Measurements from ENCODE around the gene EI24. TPM values are rescaled to one million over a fixed set of nuclear protein-coding genes. Genes with fewer than 3 reads are reported as not detected.

Gene EI24
- total RNA-seq, 1 experiment from 2014 or later = 151 TPM

DNA sequence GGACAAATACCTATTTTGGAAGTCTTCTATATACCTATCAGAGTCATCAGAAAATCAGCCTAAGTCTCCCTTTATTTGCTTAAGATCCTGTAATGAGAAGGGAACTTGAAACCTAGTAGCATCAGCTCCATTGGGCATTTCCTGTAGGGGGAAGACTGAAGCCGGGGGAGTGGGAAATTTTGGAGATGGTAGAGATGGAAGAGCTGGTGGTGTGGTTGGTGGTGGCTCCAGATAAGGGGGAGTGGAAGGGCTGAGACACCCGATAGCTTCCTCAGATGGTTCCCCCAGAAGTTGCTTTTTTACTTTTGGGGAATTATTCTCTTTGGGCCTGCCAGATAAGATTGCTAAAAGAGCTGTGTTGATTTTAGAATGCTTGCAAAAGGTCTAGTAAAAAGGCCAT lies 16.4 kb upstream of the EI24 start:
- Mint-ChIP-seq H3K27ac (no peak overlapping the region), H3K9me3 (peaks cover 52 to 55% of the 10 kb centered on the region in 2 experiments), H3K4me3 (no peak overlapping the region; a peak in 1 of 5 replicates), H3K27me3 (ENCODE audit: low read depth) (peaks cover 4% of the 10 kb centered on the region; the same call in 1 of the 2 replicates), H3K36me3 (ENCODE audit: insufficient read depth in 1 of 3, low read depth in 3 of 3) (peaks cover 19 to 37% (median 29%) of the 10 kb centered on the region in 3 experiments), H3K4me1 (no peaks in the 10 kb centered on the region)
- no peak overlapping the region for H3K4me2 ChIP-seq (ENCODE audit: insufficient read depth, insufficient read length, low read length)
- no peaks in the 10 kb centered on the region for H4K20me1 ChIP-seq (ENCODE audit: control insufficient read depth, insufficient read depth, insufficient read length)
- no peak overlapping the region for H3K23ac ChIP-seq (ENCODE audit: insufficient read length, low read depth, low read length)
- no peak overlapping the region for H2BK12ac ChIP-seq (ENCODE audit: insufficient read length, low read depth, low read length)
- DNase-seq = no peak
- H3T11ph ChIP-seq (ENCODE audit: low read length) = no peak overlapping the region
- no peak overlapping the region for H2BK5ac ChIP-seq (ENCODE audit: insufficient read length, low read length)
- no peak overlapping the region for H2BK20ac ChIP-seq (ENCODE audit: low read depth, low read length, poor library complexity, severe bottlenecking)
- H3K56ac ChIP-seq (ENCODE audit: insufficient read length, low read depth, low read length) = no peak overlapping the region
- TF ChIP-seq, protein P1, sequence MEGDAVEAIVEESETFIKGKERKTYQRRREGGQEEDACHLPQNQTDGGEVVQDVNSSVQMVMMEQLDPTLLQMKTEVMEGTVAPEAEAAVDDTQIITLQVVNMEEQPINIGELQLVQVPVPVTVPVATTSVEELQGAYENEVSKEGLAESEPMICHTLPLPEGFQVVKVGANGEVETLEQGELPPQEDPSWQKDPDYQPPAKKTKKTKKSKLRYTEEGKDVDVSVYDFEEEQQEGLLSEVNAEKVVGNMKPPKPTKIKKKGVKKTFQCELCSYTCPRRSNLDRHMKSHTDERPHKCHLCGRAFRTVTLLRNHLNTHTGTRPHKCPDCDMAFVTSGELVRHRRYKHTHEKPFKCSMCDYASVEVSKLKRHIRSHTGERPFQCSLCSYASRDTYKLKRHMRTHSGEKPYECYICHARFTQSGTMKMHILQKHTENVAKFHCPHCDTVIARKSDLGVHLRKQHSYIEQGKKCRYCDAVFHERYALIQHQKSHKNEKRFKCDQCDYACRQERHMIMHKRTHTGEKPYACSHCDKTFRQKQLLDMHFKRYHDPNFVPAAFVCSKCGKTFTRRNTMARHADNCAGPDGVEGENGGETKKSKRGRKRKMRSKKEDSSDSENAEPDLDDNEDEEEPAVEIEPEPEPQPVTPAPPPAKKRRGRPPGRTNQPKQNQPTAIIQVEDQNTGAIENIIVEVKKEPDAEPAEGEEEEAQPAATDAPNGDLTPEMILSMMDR (conservative IDR thresholded peaks at IDR 0.05) = no peak
- H4K91ac ChIP-seq (ENCODE audit: insufficient read length, low read depth, low read length) = no peak overlapping the region
- no peak overlapping the region for H2BK15ac ChIP-seq (ENCODE audit: low read depth, low read length)
- H3K4me1 ChIP-seq (ENCODE audit: insufficient read depth, low read length) = no peaks in the 10 kb centered on the region
- H4K5ac ChIP-seq (ENCODE audit: insufficient read length, low read depth, low read length) = no peak overlapping the region
- no peak overlapping the region for H3K4ac ChIP-seq (ENCODE audit: low read depth, low read length)
- no peak overlapping the region for H3K14ac ChIP-seq (ENCODE audit: insufficient read depth, low read length)
- H2AK5ac ChIP-seq (ENCODE audit: insufficient read length, low read length) = no peak overlapping the region
- no peaks in the 10 kb centered on the region for H3K23me2 ChIP-seq (ENCODE audit: insufficient read length, low read depth, low read length, poor library complexity, severe bottlenecking)
- no peak overlapping the region for H4K8ac ChIP-seq (replicated peaks; ENCODE audit: insufficient read length, low read depth, low read length)
- no peak overlapping the region for H3K18ac ChIP-seq (ENCODE audit: insufficient read length, low read depth, low read length)
- H3K9ac ChIP-seq (ENCODE audit: extremely low read depth, insufficient read length, low read length) = no peak overlapping the region
- no peak overlapping the region for H2AFZ ChIP-seq (ENCODE audit: low read length)
- no peaks in the 10 kb centered on the region for H3K79me2 ChIP-seq (ENCODE audit: insufficient read depth, low read length)
- H3K79me1 ChIP-seq (ENCODE audit: insufficient read depth, low read depth, low read length, poor library complexity, severe bottlenecking) = no peaks in the 10 kb centered on the region
- H3K9me3 ChIP-seq (ENCODE audit: control insufficient read depth, low read depth, low read length) = peaks cover 25% of the 10 kb centered on the region
- no peak overlapping the region for H3K27ac ChIP-seq (ENCODE audit: insufficient read length, low read depth, low read length)
- WGBS (ENCODE audit: extremely low coverage, insufficient read length, low lambda C conversion rate) = no CpG with 5 or more reads among the region's 2 CpGs
- H2BK120ac ChIP-seq (ENCODE audit: low read depth, low read length, poor library complexity, severe bottlenecking) = no peak overlapping the region
- no peaks in the 10 kb centered on the region for H3K27me3 ChIP-seq (ENCODE audit: insufficient read depth, low read length)

Data from H9 (cell line).